Stomach (tissue), 4 donors: Measurements from ENCODE around the gene NUTF2.

Experiments
- CTCF ChIP-seq, 7 experiments: fragments of 450-650 bp in 4 of 7; fragments of 200-600 bp in 3 of 7; sonication (generic) in 3 of 7; IDR thresholded peaks; one replicate each; pipeline ENCODE4 v1.5.1; 2016 to 2019; ENCODE audit warnings: antibody characterized with exemption in 7 of 7, control low read depth in 2 of 7, mild to moderate bottlenecking in 1 of 7
- EP300 ChIP-seq: sonication (generic); formaldehyde crosslinking; IDR thresholded peaks from one replicate; pipeline ENCODE4 v1.6.1; 2017; ENCODE audit warnings: antibody characterized with exemption
- POLR2A ChIP-seq, 4 donors: fragments of 450-650 bp; IDR thresholded peaks; one replicate each; pipeline ENCODE4 v1.6.1; 2016; ENCODE audit warnings: antibody characterized with exemption in 4 of 4, control low read depth in 2 of 4, mild to moderate bottlenecking in 1 of 4, moderate library complexity in 1 of 4

DNA sequence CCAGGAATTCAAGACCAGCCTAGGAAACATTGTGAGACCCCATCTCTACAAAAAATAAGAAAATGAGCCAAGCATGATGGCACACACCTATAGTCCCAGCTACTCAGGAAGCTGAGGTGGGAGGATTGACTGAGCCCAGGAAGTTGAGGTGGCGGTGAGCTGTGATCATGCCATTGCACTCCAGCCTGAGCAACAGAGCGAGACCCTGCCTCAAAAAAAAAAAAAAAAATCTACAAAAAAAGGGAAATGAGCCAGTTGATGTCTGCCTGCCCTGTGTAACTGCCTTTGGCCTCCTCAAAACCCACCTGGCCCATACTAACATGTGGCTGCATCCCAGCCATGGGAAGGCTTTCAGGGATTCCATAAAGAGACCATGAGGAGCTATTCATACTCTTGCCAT lies 44.9 kb upstream of the NUTF2 start:
- TF ChIP-seq CTCF (IDR thresholded peaks at IDR 0.05) (no peak), POLR2A (IDR thresholded peaks at IDR 0.05) (no peak), EP300 (no peak)
